ENCODE data around the gene ANKS6. TPM values are rescaled to one million over a fixed set of nuclear protein-coding genes. Genes with fewer than 3 reads are reported as not detected.

The ANKS6 gene
- total and polyA plus RNA-seq, 2 experiments from 2014 or later = 25.5 to 40.3 TPM

DNA sequence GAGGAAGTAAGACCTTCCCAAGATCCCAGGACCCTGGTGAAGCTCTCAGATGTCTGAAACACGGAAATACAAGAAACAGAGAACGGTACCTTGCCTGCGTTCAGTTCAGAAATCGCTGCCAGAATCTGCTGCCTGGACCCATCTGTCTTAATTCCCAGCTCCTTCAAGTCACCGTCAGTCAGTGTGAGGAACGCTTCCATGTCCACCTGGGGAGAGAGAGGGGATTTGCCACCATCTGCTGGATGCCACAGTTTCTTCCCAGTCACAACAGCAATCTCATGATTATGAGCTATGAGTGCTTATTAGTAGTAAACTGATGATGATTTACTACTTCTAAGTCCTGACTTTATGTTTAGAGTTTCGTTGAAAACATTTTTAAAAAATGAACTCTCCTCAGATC, 50.9 kb downstream of the ANKS6 start:
- Histone ChIP-seq H3K27ac (no peak overlapping the region), H3K36me3 (peaks cover 14% of the 10 kb centered on the region), H3K27me3 (no peaks in the 10 kb centered on the region), H3K4me3 (no peak overlapping the region), H3K4me1 (ENCODE audit: low read depth) (no peaks in the 10 kb centered on the region), H3K9me3 (ENCODE audit: low read depth) (no peaks in the 10 kb centered on the region)
- no peak for DNase-seq (ENCODE audit: low read depth in 1 of 2, low spot score in 1 of 2)
- TF ChIP-seq CTCF (IDR thresholded peaks at IDR 0.05; ENCODE audit: low read depth, low read length) = no peak

DNA sequence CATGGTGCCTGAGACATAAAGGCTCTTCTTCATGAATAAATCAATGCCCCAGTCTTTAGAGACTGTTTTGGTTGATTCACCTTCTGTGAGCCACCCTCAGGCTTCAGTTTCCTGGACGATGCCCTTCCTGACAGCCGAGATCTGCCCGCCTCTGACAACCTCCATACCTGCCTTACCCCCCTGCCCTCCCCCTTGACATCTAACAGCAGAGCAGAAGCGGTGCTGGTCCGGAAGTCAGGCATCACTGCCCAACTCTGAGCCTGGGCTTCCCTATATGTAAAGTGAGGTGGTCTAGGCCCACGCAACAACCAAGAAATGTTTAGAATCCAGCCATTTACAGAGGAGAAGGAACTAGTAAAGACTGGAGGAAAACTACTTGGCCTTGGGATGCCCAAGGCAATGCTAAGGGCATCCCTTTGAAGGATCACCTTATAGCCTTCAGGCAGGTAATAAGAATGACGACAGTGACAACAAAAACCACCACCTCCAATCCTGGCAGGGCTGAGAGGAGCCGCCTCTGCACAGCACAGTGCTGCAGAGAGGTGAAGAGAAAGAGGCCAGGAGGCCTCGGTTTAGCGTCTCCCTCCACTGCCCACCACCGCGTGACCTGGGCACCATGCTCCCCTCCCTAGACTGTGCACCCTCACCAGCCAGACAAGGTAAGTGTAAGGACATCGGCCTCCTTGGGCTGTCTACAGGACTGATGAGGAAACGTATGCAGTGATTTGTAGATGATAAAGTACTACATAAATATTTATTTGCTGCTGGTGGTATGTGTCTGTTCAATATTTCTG, 52.3 kb downstream of the ANKS6 start:
- Histone ChIP-seq H3K27ac (no peak overlapping the region), H3K4me3 (no peak overlapping the region), H3K27me3 (no peaks in the 10 kb centered on the region), H3K36me3 (peaks cover 8% of the 10 kb centered on the region), H3K4me1 (ENCODE audit: low read depth) (no peaks in the 10 kb centered on the region), H3K9me3 (ENCODE audit: low read depth) (no peaks in the 10 kb centered on the region)
- DNase-seq (ENCODE audit: low read depth in 1 of 2, low spot score in 1 of 2) = no peak
- TF ChIP-seq CTCF (IDR thresholded peaks at IDR 0.05; ENCODE audit: low read depth, low read length) = no peak

DNA sequence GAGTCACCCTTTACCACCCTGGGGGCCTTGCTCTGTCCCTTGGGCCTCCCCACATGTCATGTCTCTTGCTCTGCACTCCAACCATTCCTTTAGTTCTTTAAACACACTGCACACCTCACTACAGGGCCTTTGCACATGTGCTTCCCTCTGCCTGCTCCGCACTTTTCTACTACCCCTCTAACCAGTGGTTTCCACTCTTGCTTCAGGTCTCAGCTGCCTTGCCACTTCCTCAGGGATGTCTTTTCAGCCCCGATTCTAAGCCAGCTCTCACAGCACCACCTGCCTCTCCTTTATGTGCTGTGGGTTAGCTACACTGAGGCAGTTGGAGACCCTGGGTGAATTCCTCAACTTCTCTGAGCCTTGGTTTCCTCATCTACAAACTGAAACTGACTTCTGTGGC, 53.0 kb downstream of the ANKS6 start:
- Histone ChIP-seq H3K27ac (no peak overlapping the region), H3K9me3 (ENCODE audit: low read depth) (no peaks in the 10 kb centered on the region), H3K4me1 (ENCODE audit: low read depth) (no peaks in the 10 kb centered on the region), H3K4me3 (no peak overlapping the region), H3K27me3 (no peaks in the 10 kb centered on the region), H3K36me3 (peaks cover 8% of the 10 kb centered on the region)
- TF ChIP-seq CTCF (IDR thresholded peaks at IDR 0.05; ENCODE audit: low read depth, low read length) = no peak
- no peak for DNase-seq (ENCODE audit: low read depth in 1 of 2, low spot score in 1 of 2)

- Histone ChIP-seq H3K4me1 (ENCODE audit: low read depth) (no peaks in the 10 kb centered on the region), H3K27me3 (no peaks in the 10 kb centered on the region), H3K36me3 (peaks cover 8% of the 10 kb centered on the region), H3K4me3 (no peak overlapping the region), H3K27ac (no peak overlapping the region), H3K9me3 (ENCODE audit: low read depth) (no peaks in the 10 kb centered on the region)
- no peak for DNase-seq (ENCODE audit: low read depth in 1 of 2, low spot score in 1 of 2)
- no peak for TF ChIP-seq CTCF (IDR thresholded peaks at IDR 0.05; ENCODE audit: low read depth, low read length)
These were observed 53.8 kb downstream of the ANKS6 start for GRCh38 chr9:98742325-98743280.

- no peak overlapping the region for H3K27ac ChIP-seq
- H3K9me3 ChIP-seq (ENCODE audit: low read depth) = no peaks in the 10 kb centered on the region
- no peaks in the 10 kb centered on the region for H3K27me3 ChIP-seq
- no peak for DNase-seq (ENCODE audit: low read depth in 1 of 2, low spot score in 1 of 2)
- peaks cover 4% of the 10 kb centered on the region for H3K36me3 ChIP-seq
- H3K4me3 ChIP-seq = no peak overlapping the region
- no peaks in the 10 kb centered on the region for H3K4me1 ChIP-seq (ENCODE audit: low read depth)
- no peak for TF ChIP-seq CTCF (IDR thresholded peaks at IDR 0.05; ENCODE audit: low read depth, low read length)
These were observed 56.0 kb downstream of the ANKS6 start for GRCh38 chr9:98740226-98740881.
